Cardiac muscle cell (in vitro differentiated cells and primary cell): ENCODE measurements around the gene SLC5A5. TPM values are rescaled to one million over a fixed set of nuclear protein-coding genes. Genes with fewer than 3 reads are reported as not detected.
A peak's percentile ranks its signal among the peaks of the same experiment; 100 is the strongest.

Source experiments
- DNase-seq, 2 donors: peaks; one replicate each; pipeline versions ENCODE4 v3.0.0 to v3.0.0-alpha.2; 2010 to 2017; ENCODE audit warnings: low read depth in 1 of 2, low spot score in 1 of 2
- H3K27ac ChIP-seq: fragments of 200-600 bp; sonication (generic); 2 replicates; pipeline ENCODE4 v1.5.1; 2016
- H3K27me3 ChIP-seq: fragments of 200-600 bp; sonication (generic); 2 replicates; pipeline ENCODE4 v1.6.0; 2016; ENCODE audit warnings: control low read depth
- H3K36me3 ChIP-seq: fragments of 200-600 bp; sonication (generic); 2 replicates; pipeline ENCODE4 v1.5.1; 2016; ENCODE audit warnings: control low read depth
- H3K4me1 ChIP-seq: fragments of 200-600 bp; sonication (generic); 2 replicates; pipeline ENCODE4 v1.8.1; 2017; ENCODE audit warnings: low read depth, mild to moderate bottlenecking, mixed run types
- H3K4me3 ChIP-seq: fragments of 200-600 bp; sonication (generic); 2 replicates; pipeline ENCODE4 v1.5.1; 2016; ENCODE audit warnings: mild to moderate bottlenecking
- H3K9me3 ChIP-seq: fragments of 200-600 bp; sonication (generic); 2 replicates; pipeline ENCODE4 v1.5.1; 2017; ENCODE audit warnings: low read depth, mild to moderate bottlenecking, control low read depth
- polyA plus RNA-seq: library from polyadenylated mRNA; unstranded; fragments of >200 nt; fragmentation: Nextera tagmentation; extraction: Ambion mirVana; gene quantifications from 2 replicates; pipeline ENCODE4 v1.2.1, GENCODE V29; 2016
- total RNA-seq: library from RNA; depleted of rRNA; stranded (reverse); fragments of >200 nt; gene quantifications from 2 replicates; pipeline ENCODE4 v1.2.3, GENCODE V29; 2016
- TF ChIP-seq, protein P1 (sequence below): IDR thresholded peaks from 2 replicates; pipeline ENCODE4 v1.5.1; 2012; ENCODE audit warnings: low read depth, mild to moderate bottlenecking, low read length

SLC5A5 gene
- total and polyA plus RNA-seq, 2 experiments from 2014 or later, result 0.21 TPM; not detected in 1

DNA sequence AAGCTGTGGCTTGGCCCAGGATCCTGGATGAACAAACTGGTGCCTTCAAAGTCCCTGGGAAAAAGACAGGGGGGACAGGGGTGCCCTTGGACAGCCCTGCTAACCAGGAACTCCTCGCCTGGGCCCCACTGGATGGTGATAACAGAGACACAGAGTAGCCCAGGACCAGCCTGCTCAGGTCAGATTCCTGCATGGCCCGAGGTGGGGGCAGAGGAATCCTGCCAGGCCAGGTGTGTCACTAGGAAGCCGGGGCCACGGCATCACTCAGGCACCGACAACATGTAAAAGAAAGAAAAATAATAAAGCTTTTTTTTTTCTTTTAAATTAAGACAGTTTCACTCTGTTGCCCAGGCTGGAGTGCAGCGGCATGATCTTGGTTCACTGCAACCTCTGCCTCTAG lies 17.7 kb upstream of the SLC5A5 start:
- H3K27me3 ChIP-seq, result no peaks in the 10 kb centered on the region
- H3K27ac ChIP-seq, result no peak overlapping the region
- no peak overlapping the region for H3K4me3 ChIP-seq
- no peaks in the 10 kb centered on the region for H3K9me3 ChIP-seq
- DNase-seq, result no peak
- H3K36me3 ChIP-seq, result no peaks in the 10 kb centered on the region
- no peaks in the 10 kb centered on the region for H3K4me1 ChIP-seq
- TF ChIP-seq, protein P1, sequence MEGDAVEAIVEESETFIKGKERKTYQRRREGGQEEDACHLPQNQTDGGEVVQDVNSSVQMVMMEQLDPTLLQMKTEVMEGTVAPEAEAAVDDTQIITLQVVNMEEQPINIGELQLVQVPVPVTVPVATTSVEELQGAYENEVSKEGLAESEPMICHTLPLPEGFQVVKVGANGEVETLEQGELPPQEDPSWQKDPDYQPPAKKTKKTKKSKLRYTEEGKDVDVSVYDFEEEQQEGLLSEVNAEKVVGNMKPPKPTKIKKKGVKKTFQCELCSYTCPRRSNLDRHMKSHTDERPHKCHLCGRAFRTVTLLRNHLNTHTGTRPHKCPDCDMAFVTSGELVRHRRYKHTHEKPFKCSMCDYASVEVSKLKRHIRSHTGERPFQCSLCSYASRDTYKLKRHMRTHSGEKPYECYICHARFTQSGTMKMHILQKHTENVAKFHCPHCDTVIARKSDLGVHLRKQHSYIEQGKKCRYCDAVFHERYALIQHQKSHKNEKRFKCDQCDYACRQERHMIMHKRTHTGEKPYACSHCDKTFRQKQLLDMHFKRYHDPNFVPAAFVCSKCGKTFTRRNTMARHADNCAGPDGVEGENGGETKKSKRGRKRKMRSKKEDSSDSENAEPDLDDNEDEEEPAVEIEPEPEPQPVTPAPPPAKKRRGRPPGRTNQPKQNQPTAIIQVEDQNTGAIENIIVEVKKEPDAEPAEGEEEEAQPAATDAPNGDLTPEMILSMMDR, result no peak

DNA sequence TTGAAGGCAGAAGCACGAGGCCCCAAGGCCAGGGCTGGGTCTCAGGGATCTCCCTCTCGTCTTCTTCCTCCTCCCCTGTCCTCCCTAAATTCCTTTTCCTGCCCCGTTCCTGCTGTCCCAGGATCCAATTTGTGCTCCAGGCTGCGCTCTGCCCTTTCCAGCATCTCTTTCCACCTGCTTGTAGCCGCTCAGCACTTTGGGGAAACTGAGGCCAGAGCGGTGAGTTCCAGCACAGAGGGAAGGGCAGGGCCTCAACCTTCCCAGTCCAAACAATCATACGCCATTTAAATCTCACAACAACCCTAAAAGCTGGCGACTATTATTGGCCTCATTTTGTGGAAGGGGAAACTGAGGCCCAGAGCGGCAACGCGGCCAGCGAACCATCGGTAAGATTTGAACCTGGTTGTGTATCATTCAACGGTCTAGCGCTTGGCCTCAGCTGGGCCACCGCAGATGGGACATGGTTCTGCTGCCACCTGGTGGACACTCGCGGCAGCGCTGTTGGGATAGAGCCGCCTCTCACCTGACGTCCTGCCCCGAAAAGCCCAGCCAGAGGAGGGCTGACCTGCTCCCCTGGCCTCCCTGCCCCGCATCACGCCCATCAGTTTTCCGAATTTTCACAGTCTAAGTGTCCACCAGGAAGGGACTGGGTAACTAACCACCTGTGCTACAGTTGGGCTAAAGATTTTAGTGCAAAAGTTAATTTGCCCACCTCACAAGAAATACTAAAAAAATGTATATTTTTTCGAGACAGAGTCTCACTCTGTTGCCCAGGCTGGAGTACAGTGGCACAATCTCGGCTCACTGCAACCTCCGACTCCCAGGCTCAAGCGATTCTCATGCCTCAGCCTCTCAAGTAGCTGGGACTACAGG lies 16.2 kb upstream of the SLC5A5 start:
- no peak overlapping the region for H3K27ac ChIP-seq
- no peaks in the 10 kb centered on the region for H3K36me3 ChIP-seq
- H3K4me1 ChIP-seq, result no peaks in the 10 kb centered on the region
- peak; percentile 75 to 88 for DNase-seq
- H3K27me3 ChIP-seq, result no peaks in the 10 kb centered on the region
- H3K4me3 ChIP-seq, result no peak overlapping the region
- H3K9me3 ChIP-seq, result no peaks in the 10 kb centered on the region
- TF ChIP-seq, protein P1, result peak; percentile 95

DNA sequence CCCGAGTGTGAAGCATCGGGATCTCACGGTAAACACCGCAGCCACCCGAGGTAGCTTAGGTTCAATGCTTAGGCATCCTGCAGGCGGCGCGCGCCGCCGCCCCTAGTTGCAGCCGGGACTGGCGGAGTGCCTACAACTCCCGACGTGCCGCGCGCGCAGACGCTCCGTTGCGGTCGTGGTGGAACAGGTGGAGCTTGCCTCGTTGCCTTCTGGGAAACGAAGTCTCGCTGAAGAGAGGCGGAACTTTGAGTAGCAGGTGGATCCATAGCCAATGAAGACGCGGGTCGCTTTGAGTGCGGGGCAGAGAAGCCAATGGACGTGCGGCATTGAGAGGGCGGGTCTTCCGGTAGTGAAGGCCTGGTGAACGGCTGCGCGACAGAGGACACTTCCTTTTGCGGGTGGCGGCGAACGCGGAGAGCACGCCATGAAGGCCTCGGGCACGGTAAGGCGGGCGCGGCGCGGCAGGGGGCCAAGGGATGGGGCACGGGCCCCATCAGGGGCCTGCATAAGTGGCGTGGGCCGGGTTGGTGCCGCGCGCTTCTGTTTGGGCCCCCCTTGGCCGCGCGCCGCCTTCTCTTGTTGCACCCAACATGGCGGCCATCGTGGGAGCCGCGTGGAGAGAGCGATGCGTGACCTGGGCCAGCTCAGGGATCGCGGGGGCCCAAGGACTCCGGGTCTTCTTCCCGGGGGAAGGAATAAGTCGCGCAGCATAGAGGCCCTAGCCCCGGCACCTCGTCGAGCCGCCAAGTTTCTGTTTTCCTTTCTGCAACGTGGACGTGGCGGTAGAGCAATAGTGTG lies 12.0 kb upstream of the SLC5A5 start, which contains the start of gene RPL18A:
TSS of gene RPL18A (plus strand) at position 378 of the 798 bp plus-strand sequence. CDS start at position 425, 47 bp downstream.
- H3K27ac ChIP-seq, result peak within 1 kb of the TSS; percentile 36
- no peaks in the 10 kb centered on the region for H3K9me3 ChIP-seq
- H3K4me1 ChIP-seq, result peaks cover 6% of the 10 kb centered on the region
- peak; percentile 99 to 100 for DNase-seq
- peak within 1 kb of the TSS; percentile 95 for H3K4me3 ChIP-seq
- TF ChIP-seq, protein P1, result peak; percentile 94
- peaks cover 26% of the 10 kb centered on the region for H3K36me3 ChIP-seq
- no peaks in the 10 kb centered on the region for H3K27me3 ChIP-seq

DNA sequence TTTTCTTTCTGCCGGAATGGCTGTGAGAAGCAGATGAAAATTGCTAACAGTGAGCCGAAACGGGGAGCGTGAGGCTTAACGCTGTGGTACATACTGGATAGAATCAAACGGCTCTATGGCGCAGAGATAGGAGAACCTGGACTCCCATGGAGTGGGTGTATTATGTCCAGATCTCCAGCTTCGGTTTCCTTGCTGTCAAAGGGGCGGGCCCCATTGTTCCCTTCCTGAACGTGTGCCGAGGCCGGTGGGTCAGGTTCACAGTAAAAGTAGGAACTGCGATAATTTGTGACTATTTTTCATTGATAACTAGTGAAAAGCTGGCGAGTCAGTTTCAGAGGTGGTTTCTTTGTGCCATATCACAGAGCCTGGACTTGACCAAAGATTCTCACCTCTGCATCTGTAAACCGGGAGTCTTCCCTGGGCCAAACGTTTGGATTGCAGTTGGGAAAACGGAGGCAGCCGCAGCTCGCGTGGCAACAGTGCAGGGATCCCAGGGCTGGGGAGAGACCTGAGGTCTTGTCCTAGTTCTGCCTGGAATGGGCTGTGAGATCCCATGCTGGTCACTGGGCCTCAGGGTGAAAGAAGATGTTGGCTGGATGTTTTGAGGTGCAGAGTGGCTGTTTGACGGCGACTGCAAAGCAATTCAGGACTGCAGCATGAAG lies 11.3 kb upstream of the SLC5A5 start:
- peaks cover 6% of the 10 kb centered on the region for H3K4me1 ChIP-seq
- TF ChIP-seq, protein P1, result no peak
- peaks cover 26% of the 10 kb centered on the region for H3K36me3 ChIP-seq
- H3K27me3 ChIP-seq, result no peaks in the 10 kb centered on the region
- peak overlapping the region; percentile 95 for H3K4me3 ChIP-seq
- H3K9me3 ChIP-seq, result no peaks in the 10 kb centered on the region
- DNase-seq, result no peak
- peak overlapping the region; percentile 20 for H3K27ac ChIP-seq

DNA sequence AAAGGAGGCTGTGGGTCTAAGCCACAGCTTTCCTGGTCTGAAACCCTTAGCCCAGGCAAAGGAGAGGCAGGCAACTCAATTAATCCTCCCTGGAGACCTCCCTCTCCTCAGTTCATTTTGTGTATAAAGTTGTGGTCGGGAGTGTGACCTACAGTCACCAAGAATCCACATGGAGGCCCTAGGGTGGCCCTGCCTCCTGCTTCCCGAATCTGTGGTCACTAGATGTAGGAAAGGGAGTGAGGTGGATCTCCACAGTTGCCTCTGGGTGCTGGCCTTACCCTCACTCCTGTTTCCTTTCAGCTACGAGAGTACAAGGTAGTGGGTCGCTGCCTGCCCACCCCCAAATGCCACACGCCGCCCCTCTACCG lies 10.8 kb upstream of the SLC5A5 start:
- Histone ChIP-seq H3K4me3 (peak overlapping the region; percentile 95), H3K9me3 (no peaks in the 10 kb centered on the region), H3K36me3 (peaks cover 26% of the 10 kb centered on the region), H3K4me1 (peaks cover 6% of the 10 kb centered on the region), H3K27me3 (no peaks in the 10 kb centered on the region), H3K27ac (peak overlapping the region; percentile 4)
- TF ChIP-seq, protein P1, result no peak
- DNase-seq, result no peak
